Fibroblast of mammary gland (primary cell): Measurements from ENCODE around the gene CCNL1.

Experiments
- DNase-seq: peaks from one replicate; pipeline ENCODE4 v3.0.0-alpha.2; 2010; ENCODE audit warnings: low read depth
- H3K4me3 ChIP-seq: 2 replicates; pipeline ENCODE4 v1.5.1; 2011; ENCODE audit warnings: low read depth, mild to moderate bottlenecking, low read length, moderate library complexity; ENCODE audit not compliant: control insufficient read depth
- TF ChIP-seq, protein P1 (sequence below): conservative IDR thresholded peaks from 2 replicates; pipeline ENCODE4 v1.5.1; 2011; ENCODE audit warnings: low read depth, low read length, inconsistent platforms; ENCODE audit not compliant: control insufficient read depth, insufficient read depth

The CCNL1 gene

DNA sequence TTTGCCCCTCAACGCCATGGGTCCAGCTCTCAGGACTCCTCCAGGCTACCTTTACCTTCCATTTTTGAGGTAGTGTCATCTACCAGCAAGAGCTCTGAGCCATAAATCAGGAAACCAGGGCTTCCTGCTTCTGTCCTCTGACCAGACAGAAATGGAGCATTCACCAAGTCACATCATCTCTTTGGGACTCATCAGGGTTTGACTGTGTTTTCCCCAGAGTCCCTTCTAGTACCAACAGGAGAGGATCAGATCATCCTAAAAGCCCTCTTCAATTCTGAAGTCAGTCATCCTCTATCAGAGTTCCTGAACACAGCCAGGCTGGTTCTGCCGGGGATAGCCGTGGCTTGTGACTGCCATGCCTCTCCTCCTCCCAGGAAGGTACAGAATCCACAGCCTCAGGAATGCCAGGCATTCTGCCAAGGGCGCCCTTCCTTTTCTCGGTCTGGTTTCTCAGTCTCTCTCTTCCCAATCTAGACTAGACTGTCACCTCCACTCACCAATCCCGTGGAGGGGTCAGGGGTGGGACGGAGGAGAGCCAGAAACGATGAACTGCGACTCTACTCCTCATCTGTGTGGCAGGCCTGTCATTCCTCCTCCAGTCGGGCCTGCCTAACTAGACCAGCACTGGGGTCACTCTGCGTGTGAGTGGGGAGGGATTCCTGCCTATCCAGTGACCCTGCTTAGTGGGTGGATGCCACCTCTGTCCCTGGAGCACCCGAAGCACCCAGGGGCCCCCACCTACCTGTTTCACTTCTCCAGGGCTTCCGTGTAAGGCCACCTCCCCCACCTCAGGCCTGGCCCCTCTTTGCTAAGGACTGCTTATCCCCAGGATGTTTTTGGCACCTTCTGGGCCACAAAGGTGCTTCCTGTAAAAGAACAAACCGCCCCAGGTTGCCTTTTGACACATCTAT lies 30.9 kb downstream of the CCNL1 start:
- TF ChIP-seq, protein P1, sequence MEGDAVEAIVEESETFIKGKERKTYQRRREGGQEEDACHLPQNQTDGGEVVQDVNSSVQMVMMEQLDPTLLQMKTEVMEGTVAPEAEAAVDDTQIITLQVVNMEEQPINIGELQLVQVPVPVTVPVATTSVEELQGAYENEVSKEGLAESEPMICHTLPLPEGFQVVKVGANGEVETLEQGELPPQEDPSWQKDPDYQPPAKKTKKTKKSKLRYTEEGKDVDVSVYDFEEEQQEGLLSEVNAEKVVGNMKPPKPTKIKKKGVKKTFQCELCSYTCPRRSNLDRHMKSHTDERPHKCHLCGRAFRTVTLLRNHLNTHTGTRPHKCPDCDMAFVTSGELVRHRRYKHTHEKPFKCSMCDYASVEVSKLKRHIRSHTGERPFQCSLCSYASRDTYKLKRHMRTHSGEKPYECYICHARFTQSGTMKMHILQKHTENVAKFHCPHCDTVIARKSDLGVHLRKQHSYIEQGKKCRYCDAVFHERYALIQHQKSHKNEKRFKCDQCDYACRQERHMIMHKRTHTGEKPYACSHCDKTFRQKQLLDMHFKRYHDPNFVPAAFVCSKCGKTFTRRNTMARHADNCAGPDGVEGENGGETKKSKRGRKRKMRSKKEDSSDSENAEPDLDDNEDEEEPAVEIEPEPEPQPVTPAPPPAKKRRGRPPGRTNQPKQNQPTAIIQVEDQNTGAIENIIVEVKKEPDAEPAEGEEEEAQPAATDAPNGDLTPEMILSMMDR = no peak
- no peak overlapping the region for H3K4me3 ChIP-seq
- peak; percentile 39 for DNase-seq

DNA sequence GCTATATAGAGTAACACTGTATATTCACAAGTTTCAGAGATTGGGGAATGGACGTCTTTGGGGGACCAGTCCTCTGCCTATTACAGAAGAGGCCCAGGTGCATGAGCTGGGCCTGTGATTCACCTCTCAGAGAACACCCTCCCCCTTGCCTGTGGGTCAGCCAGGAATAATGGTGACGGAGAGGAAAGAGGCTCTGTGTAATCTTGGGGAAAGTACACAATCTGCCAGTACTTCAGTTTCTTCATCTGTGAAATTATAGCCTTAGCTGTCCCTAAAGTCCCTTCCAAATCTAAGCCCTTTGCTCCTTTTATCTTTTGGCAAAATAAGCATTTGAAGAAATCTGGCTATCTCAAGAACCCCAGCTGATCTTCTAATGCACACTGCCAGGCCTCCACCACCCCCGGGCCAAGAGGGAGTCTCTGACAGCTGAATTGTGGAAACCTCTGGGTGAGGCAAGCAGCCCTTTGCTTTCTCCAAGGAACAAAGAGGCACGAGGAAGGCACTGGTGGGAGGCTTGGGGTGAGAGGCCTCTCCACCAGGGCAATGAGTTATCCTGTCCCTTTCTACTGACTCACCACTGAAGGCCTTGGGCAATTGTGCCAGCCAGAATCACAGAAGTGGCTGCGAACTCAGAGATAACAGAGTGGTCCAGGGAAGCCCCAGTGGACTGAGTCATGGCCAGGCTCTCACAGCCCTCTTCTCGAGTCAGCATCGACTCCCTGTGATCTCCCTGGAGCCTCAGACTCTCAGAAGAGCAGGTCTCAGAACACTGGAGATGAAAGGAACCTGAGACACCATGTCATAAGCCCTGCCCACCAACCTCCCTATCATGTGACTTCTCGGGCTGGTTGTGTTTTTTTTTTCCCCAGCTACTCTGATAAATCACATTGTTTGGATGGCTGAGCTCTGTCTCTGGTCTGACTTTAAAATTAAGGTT lies 31.8 kb downstream of the CCNL1 start:
- peak; percentile 93 for DNase-seq
- H3K4me3 ChIP-seq = no peak overlapping the region
- TF ChIP-seq, protein P1 = no peak

DNA sequence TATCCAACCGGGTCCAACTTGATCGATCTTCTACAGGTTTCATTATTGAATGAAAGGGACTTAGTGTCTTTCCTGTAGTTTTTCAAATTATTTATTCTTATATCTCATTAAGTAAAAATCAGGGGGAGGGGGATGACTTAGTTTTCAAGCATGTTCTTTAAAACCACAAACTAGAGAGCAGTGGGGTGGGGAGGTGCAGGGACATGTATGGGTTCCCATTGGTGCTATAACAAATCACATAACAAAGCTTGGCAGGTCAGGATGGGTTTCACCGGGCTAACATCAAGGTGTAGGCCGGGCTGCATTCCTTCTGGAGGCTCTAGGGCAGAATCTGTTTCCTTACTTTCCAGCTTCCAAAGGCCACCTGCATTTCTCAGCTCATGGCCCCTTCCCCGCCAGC lies 32.7 kb downstream of the CCNL1 start:
- H3K4me3 ChIP-seq = no peak overlapping the region
- peak; percentile 44 for DNase-seq
- TF ChIP-seq, protein P1 = no peak

DNA sequence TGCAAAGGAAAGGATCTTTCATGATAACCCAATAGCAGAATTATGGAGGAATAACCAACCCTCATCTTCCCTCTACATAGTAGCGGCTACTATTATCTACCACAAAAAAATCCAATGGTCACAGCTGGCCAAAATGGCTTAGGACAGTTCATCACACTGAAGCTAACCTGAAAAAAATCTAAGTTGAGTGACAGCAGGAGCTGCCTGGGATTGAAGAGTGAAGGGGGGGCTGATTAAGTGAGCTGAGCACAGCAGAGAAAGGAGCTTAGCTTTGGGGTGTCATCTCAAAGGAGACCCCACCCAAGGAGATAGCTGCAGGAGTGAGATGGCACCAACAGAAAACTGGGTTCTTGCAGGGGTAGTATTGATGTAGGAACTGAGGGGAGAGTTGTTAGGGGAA lies 33.6 kb downstream of the CCNL1 start:
- DNase-seq = no peak
- TF ChIP-seq, protein P1 = no peak
- H3K4me3 ChIP-seq = no peak overlapping the region

DNA sequence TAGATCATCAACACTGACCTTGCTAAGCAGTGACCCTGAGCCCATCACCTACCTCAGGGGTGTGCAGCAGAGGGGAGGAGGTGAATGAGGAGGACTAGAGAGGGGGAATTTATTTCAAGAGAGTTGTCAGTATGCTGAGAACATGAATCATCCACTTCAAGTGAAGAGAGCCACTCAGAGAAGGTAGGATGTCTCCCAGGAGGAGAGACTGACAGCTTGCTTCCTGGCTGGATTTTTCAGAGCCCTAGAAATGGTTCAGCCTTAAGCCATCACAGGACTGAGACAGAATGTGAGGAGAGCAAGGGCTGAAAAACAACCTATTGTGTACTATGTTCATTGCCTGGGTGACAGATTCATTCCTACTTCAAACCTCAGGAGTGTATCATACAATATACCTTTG lies 34.8 kb downstream of the CCNL1 start:
- no peak overlapping the region for H3K4me3 ChIP-seq
- TF ChIP-seq, protein P1 = no peak
- DNase-seq = no peak

DNA sequence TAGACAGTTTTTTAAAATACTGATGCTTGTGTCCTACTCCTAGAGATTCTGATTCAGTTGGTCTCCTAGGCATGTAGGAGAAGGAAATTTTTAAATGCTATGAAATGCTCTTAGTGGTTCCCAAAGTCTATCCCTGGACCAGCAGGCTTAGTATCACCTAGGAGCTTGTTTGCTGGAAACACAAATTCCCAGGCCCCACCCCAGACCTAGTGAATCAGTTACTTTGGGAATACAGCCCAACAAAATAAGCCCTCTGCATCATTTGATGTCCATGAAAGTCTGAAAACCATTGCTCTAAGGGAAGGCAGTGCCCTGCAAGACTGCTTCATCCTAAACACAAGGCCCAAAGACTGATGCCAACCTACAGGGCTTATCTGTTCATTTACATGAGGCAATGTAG lies 36.3 kb downstream of the CCNL1 start:
- DNase-seq = peak; percentile 73
- TF ChIP-seq, protein P1 = no peak

More for the DNA sequence above, 36.3 kb downstream of the CCNL1 start:
- no peak overlapping the region for H3K4me3 ChIP-seq
